Measurements from ENCODE around the gene PHLPP1. TPM values are rescaled to one million over a fixed set of nuclear protein-coding genes. Genes with fewer than 3 reads are reported as not detected.

The PHLPP1 gene
- total and polyA plus RNA-seq, 2 donors (not counting 1 experiment from before 2014, with no cell fraction given), result 3.6 to 5.0 TPM

GRCh38 chr18:62745089-62745751 is 29.9 kb downstream of the PHLPP1 start:
- TF ChIP-seq EZH2 (IDR thresholded peaks at IDR 0.05; ENCODE audit: low read length, missing control alignments) (no peak), CTCF (conservative IDR thresholded peaks at IDR 0.05 in 1 of 2, IDR thresholded peaks at IDR 0.05 in 1 of 2; ENCODE audit: low read depth in 1 of 2, low read length in 2 of 2) (no peak)
- H3K9ac ChIP-seq (ENCODE audit: insufficient read depth, low read length), result no peak overlapping the region
- H3K36me3 ChIP-seq (ENCODE audit: control insufficient read depth, insufficient read depth, low read length), result no peaks in the 10 kb centered on the region
- H4K20me1 ChIP-seq (ENCODE audit: control insufficient read depth, extremely low read depth, insufficient read depth, low read length), result no peaks in the 10 kb centered on the region
- DNase-seq (ENCODE audit: low read depth in 2 of 2), result no peak
- no peaks in the 10 kb centered on the region for H3K4me1 ChIP-seq (ENCODE audit: control insufficient read depth, extremely low read depth, insufficient read depth, low read length)
- no peaks in the 10 kb centered on the region for H3K27me3 ChIP-seq (ENCODE audit: control insufficient read depth, insufficient read depth, low read length)
- no peaks in the 10 kb centered on the region for H3K79me2 ChIP-seq (ENCODE audit: control insufficient read depth, insufficient read depth, low read length)
- H3K9me3 ChIP-seq (ENCODE audit: control insufficient read depth, insufficient read depth, low read depth, low read length), result no peaks in the 10 kb centered on the region
- H3K27ac ChIP-seq (ENCODE audit: insufficient read depth, low read length), result no peak overlapping the region
- H2AFZ ChIP-seq (ENCODE audit: low read length), result no peak overlapping the region
- H3K4me2 ChIP-seq (ENCODE audit: extremely low read depth, insufficient read depth, low read length), result no peak overlapping the region
- no peak overlapping the region for H3K4me3 ChIP-seq (replicated peaks in 1 of 4; ENCODE audit: control extremely low read depth in 1 of 4, insufficient read depth in 1 of 4, low read depth in 3 of 4, low read length in 4 of 4)

DNA sequence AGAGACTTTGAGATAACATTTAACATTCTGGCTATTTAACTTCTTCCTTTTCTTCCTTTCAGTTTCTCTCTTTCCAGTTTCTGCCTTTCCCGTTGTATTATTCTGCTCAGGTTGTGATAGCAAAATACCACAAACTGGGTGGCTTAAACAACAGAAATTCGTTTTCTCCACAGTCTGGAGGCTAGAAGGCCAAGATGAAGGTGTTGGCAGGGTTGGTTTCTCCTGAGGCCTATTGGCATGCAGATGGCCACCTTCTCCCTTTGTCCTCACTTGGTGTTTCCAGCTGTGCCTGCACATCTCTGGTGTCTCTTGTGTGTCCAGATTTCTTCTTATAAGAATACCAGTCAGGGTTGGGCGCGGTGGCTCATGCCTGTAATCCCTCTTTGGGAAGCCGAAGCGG is 34.0 kb downstream of the PHLPP1 start:
- no peak overlapping the region for H3K4me2 ChIP-seq (ENCODE audit: extremely low read depth, insufficient read depth, low read length)
- no peak overlapping the region for H3K4me3 ChIP-seq (replicated peaks in 1 of 4; ENCODE audit: control extremely low read depth in 1 of 4, insufficient read depth in 1 of 4, low read depth in 3 of 4, low read length in 4 of 4)
- no peak for DNase-seq (ENCODE audit: low read depth in 2 of 2)
- H3K9ac ChIP-seq (ENCODE audit: insufficient read depth, low read length), result no peak overlapping the region
- no peaks in the 10 kb centered on the region for H3K79me2 ChIP-seq (ENCODE audit: control insufficient read depth, insufficient read depth, low read length)
- H3K27me3 ChIP-seq (ENCODE audit: control insufficient read depth, insufficient read depth, low read length), result no peaks in the 10 kb centered on the region
- TF ChIP-seq CTCF (conservative IDR thresholded peaks at IDR 0.05 in 1 of 2, IDR thresholded peaks at IDR 0.05 in 1 of 2; ENCODE audit: low read depth in 1 of 2, low read length in 2 of 2) (no peak), EZH2 (IDR thresholded peaks at IDR 0.05; ENCODE audit: low read length, missing control alignments) (no peak)
- H2AFZ ChIP-seq (ENCODE audit: low read length), result no peak overlapping the region
- no peaks in the 10 kb centered on the region for H3K9me3 ChIP-seq (ENCODE audit: control insufficient read depth, insufficient read depth, low read depth, low read length)
- no peak overlapping the region for H3K27ac ChIP-seq (ENCODE audit: insufficient read depth, low read length)
- H3K36me3 ChIP-seq (ENCODE audit: control insufficient read depth, insufficient read depth, low read length), result no peaks in the 10 kb centered on the region
- no peaks in the 10 kb centered on the region for H4K20me1 ChIP-seq (ENCODE audit: control insufficient read depth, extremely low read depth, insufficient read depth, low read length)
- H3K4me1 ChIP-seq (ENCODE audit: control insufficient read depth, extremely low read depth, insufficient read depth, low read length), result no peaks in the 10 kb centered on the region

DNA sequence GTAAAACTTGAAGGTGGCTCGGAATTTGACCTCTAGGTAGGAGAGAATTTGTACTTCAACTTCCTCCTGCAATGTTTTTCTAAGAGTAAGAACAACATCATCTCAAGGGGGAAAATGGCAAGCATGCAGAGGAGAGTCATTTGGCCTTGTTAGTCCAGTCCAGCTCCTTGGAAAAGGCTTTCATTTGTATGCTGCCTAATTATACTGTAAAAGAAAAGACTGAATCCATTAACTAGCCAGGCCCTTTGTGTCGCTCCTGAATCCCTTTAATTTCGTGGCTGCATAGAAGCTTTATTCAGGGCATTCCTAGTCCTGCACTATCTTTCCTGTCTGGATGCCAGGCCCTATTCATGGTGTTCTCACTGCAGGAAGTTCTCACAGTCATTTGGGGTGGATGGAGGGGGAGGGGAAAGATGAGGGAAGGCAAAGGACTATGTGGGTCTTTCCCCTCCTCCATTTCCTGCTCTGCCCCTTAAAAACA is 36.0 kb downstream of the PHLPP1 start:
- H3K36me3 ChIP-seq (ENCODE audit: control insufficient read depth, insufficient read depth, low read length), result no peaks in the 10 kb centered on the region
- no peak overlapping the region for H3K4me2 ChIP-seq (ENCODE audit: extremely low read depth, insufficient read depth, low read length)
- H3K9ac ChIP-seq (ENCODE audit: insufficient read depth, low read length), result no peak overlapping the region
- H3K9me3 ChIP-seq (ENCODE audit: control insufficient read depth, insufficient read depth, low read depth, low read length), result no peaks in the 10 kb centered on the region
- peak; percentile 12 to 73 for DNase-seq (ENCODE audit: low read depth in 2 of 2)
- H3K27me3 ChIP-seq (ENCODE audit: control insufficient read depth, insufficient read depth, low read length), result no peaks in the 10 kb centered on the region
- H3K27ac ChIP-seq (ENCODE audit: insufficient read depth, low read length), result no peak overlapping the region
- no peaks in the 10 kb centered on the region for H4K20me1 ChIP-seq (ENCODE audit: control insufficient read depth, extremely low read depth, insufficient read depth, low read length)
- no peak for TF ChIP-seq CTCF (conservative IDR thresholded peaks at IDR 0.05 in 1 of 2, IDR thresholded peaks at IDR 0.05 in 1 of 2; ENCODE audit: low read depth in 1 of 2, low read length in 2 of 2)
- no peak for TF ChIP-seq EZH2 (IDR thresholded peaks at IDR 0.05; ENCODE audit: low read length, missing control alignments)
- no peak overlapping the region for H3K4me3 ChIP-seq (replicated peaks in 1 of 4; ENCODE audit: control extremely low read depth in 1 of 4, insufficient read depth in 1 of 4, low read depth in 3 of 4, low read length in 4 of 4)
- no peak overlapping the region for H2AFZ ChIP-seq (ENCODE audit: low read length)
- H3K79me2 ChIP-seq (ENCODE audit: control insufficient read depth, insufficient read depth, low read length), result no peaks in the 10 kb centered on the region
- H3K4me1 ChIP-seq (ENCODE audit: control insufficient read depth, extremely low read depth, insufficient read depth, low read length), result no peaks in the 10 kb centered on the region
